GM19467 (cell line): ENCODE measurements around the gene UGT1A6.
"Not testable (repeated sequence)": the region's sequence is repeated elsewhere in the genome, so short reads cannot be mapped to it uniquely, and the experiment has no call there.

ENCODE experiments used
- ATAC-seq: cut with Tn5 transposase; IDR thresholded peaks from one replicate; pipeline ENCODE4 v1.9.1; 2021; ENCODE audit warnings: mild to moderate bottlenecking, moderate library complexity; ENCODE audit not compliant: unreplicated experiment

UGT1A6 gene

DNA sequence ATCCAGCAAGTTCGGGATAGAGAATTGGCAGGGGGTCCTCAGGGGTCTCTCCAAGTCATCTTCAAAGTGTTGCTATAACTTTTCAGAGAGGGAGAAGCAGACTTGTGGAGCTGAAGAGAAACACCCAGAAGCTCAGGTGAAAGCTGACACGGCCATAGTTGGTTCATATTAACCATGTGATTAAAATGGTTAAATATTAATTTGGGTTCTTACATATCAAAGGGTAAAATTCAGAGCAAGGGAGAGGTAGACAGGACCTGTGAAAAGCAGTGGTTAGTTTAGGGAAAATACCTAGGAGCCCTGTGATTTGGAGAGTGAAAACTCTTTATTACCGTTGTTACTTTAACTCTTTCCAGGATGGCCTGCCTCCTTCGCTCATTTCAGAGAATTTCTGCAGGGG lies at the start of gene UGT1A6:
TSS of gene UGT1A6 (plus strand) at position 243 of the 400 bp plus-strand sequence. CDS start at position 358, 115 bp downstream.
- no peak for ATAC-seq

DNA sequence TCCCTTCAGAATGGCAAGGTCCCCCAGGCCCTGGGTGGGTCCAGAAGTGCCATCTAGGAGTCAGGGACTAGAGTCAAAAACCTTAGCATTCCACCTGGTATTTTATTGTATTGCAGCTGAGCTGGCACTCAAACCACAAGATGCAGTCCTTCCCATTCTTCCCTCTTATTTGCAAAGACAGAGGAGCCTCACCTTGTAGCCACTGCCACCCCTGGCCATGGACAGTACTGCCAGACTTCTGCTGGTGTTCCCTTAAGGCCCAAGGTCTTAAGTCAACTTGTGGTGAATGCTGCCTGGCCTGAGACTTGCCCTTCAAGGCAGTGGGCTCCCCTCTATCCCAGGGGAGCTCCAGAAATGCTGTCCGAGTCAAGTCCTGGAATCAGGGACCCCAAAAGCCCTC lies 49.6 kb upstream of the UGT1A6 start:
- ATAC-seq = no peak

DNA sequence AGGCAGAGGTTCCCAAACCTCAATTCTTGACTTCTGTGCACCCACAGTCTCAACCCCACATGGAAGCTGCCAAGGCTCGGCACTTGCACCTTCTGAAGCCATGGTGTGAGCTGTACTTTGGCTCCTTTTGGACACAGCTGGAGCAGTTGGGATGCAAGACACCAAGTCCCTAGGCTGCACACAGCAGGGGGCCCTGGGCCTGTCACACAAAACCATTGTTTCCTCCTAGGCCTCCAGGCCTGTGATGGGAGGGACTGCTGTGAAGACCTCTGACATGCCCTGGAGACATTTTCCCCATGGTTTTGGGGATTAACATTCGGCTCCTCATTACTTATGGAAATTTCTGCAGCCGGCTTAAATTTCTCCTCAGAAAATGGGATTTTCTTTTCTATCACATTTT lies 46.7 kb upstream of the UGT1A6 start:
- ATAC-seq = not testable (repeated sequence)

DNA sequence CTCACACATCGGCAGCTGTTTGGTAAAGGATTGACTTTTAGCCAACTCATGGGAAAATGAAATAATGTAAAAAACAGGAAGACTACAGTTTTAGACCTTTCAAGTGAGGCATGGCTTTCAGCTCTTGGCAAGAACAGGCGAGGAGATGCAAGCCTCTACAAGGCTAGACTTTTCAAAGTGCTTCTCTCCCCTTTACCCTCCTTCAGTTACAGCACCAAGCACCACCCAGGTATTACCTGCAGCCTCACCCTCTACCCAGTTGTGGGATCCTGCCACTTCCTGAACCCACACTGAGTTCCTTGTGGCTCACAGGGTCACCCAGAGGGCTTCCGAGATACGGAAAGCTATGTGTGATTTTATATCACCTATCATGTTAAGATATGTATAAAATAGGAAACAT lies 41.7 kb upstream of the UGT1A6 start:
- no peak for ATAC-seq

DNA sequence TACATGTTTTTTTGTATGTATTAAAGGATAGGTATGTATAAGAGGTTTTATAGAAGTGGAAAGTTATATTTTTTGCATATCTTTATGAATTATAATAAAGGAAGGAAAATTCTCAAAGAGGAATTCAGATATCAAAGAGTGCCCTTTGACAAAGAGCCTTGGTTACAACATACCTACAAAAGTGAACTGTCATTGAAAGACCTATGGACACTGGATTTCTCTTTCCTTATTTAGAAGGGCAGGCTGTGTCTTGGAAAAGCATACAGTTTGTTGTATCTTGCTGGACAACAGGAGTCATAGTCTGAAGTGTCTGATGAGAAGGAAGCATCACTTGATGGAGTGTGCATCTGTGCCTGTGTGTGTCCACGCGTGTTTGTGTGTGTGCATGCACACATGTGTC lies 41.3 kb upstream of the UGT1A6 start:
- ATAC-seq = no peak

DNA sequence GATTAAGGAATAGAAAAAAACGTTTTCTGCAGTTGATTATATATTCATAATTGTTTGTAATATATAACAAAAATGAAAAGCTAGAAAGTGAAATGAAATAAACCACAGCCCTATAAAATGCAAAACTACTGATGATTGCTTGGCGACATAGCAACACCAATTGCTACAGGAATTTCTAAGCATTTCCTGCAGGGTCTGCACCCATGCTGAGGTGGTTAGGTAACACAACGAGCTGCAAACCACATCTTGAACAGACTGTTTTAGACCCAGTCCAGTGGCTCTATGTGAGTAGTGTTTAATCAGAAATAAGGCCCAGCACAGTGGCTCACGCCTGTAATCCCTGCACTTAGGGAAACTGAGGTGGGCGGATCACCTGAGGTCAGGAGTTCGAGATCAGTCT lies 38.2 kb upstream of the UGT1A6 start:
- no peak for ATAC-seq

DNA sequence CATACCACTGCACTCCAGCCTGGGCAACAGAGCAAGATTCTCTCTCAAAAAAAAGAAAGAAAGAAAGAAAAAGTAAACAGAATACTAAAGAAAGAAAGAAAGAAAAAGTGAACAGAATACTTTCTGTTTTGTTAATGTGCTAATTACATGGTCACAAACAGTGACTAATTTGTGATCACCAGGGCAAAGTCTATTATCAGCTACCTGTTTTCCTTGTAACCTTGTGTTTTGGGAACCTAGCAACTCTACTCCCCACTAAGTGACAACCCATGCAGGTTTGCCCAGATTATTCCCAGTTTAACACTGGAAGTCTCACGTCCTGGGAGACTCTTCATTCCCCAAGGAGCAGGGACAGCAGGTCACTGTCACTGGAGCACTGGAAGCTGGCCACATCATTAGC lies 37.6 kb upstream of the UGT1A6 start:
- ATAC-seq = no peak

DNA sequence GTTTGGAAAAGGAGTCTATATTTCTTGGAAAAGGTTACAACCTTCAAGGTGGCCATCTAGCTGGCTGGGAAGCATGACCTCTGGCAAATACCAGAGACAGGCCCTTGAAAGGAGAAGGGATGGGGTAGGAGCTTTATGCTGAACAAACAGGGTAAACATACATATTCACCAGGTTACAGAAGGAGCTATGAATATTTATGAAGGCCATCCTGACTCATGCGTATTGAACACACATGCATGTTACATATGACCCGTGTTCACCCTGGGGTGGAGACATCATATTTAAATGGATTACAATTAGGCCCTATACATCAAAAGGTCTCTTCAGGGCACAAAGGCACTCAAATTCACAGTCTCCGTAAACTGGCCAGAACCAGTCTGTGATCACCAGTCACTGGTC lies 36.7 kb upstream of the UGT1A6 start:
- not testable (repeated sequence) for ATAC-seq

DNA sequence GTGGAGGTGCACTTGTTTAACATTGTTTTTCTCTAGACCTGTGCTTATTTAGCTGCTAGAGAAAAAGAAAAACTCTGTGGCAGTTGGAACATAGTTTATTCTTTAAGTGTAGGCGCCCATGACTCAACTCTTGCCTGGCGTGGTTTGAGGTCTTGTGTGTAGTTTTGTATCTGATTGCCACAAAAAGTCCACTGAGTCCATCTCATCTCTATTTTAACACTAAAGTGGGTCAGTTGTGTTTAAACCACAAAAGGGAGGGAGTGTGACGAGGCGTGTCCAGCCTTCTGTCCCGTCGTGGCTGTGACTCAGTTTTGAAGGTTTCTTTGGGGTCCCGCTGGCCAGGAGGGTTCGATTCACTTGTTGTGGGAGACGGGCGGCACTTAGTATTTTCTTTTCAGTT lies 36.2 kb upstream of the UGT1A6 start:
- ATAC-seq = no peak

DNA sequence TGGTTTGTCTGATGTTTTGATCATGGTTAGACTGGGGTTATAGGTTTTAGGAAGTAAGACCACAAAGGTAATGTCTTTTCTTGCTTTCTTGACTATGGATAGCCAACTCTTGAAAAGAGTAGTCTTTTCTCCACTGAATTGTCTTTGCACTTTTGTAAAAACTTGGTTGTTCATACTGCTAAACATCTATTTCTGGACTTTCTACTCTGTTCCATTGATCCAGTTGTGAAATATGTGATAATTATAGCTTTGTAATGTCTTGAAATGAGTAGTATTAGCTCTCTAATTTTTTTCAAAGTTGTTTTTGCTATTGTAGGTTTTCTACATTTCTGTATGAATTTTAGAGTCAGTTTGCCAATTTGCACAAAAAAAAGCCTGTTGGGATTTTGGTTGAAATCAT lies 34.1 kb upstream of the UGT1A6 start:
- no peak for ATAC-seq

DNA sequence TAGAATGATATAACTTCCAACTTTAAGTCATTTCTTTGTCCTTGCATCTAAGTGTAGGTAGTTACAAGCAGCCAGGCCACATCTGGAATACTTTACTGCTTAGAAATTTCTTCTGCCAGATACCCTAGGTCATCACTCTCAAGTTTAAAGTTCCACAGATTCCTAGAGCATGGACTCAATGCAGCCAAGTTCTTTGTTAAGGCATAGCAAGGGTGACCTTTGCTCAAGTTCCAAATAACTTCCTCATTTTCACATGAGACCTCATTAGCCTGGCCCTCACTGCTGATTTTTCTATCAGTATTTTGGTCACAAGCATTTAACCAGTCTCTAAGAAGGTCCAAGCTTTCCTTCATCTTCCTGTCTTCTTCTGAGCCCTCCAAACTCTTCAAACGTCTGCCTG lies 28.8 kb upstream of the UGT1A6 start:
- no peak for ATAC-seq

DNA sequence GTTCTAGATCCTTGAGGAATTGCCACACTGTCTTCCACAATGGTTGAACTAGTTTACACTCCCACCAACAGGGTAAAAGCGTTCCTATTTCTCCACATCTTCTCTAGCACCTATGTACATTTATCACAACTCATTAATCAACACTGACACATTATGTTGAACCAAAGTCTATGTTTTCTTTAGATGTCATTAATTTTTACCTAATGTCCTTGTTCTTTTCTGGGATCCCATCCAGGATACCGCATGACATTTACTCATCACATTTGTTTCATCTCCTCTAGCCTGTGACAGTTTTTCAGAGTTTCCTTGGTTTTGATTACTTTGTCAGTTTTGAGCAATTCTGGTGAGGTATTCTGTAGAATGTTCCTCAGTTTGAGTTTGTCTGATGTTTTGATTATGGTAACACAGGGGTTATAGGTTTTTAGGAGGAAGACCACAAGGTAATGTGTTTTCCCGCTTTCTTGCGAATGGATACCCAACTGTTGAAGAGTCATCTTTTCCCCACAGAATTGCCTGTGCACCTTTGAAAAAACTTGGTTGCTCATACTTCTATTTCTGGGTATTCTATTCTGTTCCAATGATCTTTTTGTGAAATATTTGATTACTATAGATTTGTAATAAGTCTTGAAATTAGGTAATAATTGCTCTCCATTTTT lies 24.0 kb upstream of the UGT1A6 start:
- no peak for ATAC-seq

DNA sequence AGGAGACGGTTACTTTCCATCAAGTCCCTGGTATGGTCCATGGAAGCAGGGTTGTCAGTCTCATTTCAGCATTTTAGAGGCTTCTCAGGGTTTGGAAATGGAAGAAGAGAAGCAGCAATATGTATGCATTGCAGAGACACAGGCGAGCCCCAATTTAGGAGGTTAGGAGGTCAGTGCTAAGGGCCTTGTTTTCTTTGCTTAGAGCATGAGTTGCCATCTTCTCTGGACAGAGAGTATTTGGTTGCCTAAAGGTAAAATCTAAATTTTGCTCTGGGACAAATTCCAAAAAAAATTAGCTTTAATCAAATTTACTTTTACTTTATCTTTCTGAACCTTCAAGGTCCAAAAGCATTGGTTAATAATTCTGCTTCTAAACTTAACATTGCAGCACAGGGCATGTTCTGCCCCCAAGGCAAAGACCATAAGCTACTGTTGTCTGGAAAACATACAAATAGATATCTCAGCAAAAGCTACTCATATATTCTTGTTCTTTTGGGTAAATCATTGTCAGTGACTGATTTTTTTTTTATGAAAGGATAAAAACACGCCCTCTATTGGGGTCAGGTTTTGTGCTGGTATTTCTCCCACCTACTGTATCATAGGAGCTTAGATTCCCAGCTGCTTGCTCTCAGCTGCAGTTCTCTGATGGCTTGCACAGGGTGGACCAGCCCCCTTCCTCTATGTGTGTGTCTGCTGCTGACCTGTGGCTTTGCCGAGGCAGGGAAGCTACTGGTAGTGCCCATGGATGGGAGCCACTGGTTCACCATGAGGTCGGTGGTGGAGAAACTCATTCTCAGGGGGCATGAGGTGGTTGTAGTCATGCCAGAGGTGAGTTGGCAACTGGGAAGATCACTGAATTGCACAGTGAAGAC lies 21.2 kb upstream of the UGT1A6 start, which contains the start of gene UGT1A9:
TSS of gene UGT1A9 (plus strand) at position 609 of the 872 bp plus-strand sequence. CDS start at position 646, 37 bp downstream.
- ATAC-seq = no peak

DNA sequence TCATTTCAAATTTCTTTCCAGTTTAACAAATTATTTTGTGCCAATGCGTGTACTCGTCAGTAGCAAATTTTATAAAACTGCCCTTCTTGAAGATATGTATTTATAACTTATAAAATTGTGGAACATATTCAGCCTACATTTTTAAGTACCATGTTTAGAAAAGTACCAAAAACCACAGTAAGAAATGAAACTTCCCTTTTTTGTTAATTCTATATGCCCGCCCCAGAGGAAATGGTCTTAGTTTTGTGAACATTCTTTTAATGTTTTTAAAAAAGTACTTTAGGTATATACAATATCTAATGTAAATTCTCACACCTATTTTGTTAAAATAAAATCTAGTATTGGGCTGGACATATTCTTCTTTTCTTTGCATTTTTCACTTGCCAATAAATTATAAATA lies 19.8 kb upstream of the UGT1A6 start:
- no peak for ATAC-seq

DNA sequence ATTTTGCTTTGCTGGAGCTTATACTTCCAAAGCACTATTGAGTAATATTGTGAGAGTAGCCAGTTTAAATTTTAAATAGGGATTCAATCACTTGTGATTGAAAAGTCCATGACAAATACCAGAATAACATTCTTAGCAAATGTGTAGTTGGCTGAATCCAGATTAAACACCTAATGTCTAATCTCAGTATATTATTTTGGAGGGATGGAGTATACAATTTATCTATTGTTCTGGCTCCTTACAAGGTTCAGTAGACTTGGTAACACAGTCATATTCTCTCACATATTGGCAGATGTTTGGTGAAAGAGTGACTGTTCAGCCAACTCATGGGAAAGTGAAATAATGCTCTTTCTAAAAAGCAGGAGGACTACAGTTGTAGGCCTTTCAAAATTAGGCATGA lies 18.8 kb upstream of the UGT1A6 start:
- ATAC-seq = no peak

DNA sequence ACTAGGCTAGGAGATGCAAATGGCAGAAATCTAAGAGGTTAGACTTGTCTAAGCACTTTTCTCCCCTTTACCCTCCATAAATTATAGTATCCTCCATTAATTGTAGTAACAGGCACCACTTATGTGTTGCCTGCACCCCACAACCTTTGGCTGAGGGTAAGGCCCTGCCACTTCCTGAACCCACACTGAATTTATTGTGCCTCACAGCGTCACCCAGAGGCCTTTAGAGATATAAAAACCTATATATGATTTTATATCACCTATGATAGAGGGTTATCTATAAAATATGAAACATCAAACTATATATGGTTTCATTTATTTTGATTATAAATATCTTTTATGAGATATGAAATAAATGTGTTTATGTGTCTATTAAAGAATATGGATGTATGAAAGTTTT lies 18.4 kb upstream of the UGT1A6 start:
- ATAC-seq = no peak

DNA sequence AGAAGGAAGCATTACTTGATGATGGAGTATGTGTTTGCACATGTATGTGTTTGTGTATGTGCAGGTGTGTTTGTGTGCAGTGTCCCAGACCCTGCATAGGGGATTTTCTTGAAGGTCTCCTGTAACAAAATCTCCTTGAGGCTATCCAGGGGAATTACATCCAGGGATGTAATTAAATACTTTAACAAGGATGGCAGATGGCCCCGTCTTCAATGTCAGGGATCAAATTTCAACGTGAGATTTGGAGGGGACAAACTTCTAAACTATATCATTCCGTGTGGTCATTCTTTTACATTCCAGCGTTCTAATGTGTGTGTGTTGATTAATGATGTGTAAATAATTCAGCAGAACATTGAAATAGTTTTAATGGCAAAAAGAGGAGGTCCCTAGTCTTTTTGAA lies 17.7 kb upstream of the UGT1A6 start:
- ATAC-seq = no peak

DNA sequence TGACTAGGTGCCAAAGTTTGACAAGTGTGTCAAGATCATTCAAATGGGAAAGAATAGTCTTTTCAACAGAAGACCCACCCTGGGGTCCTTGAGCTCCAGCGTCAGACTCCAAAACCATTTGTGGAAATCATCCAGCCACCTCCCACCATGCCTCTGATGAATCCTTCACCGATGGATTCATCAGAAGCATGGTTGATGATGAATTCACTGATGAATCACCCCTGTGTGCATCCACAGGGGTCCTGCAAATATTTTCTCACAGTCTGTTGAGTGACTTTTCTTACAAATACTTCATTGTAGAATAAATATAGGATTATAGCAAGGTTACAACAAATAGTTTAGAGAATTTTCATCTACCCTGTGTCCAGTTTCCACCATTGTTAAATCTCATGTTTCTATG lies 16.6 kb upstream of the UGT1A6 start:
- ATAC-seq = no peak

DNA sequence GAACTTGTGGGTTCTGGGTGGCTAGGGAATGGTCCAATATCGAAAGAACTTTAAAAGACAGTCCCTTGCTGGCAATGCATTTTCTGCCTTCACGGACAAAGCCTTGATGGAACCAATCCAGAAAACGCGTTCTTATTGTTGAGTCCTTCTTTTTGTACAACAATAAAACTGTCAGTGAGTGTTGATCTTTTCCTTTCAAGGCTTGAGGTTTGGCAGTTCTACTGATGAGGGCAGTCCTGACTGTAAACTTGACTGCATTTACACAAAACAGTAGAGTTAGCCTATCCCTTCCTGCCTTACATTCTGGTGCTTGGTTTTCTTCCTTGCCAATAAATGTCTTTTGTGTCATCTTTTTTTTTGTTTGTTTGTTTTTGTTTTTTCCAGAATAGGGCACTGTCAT lies 13.5 kb upstream of the UGT1A6 start:
- no peak for ATAC-seq

DNA sequence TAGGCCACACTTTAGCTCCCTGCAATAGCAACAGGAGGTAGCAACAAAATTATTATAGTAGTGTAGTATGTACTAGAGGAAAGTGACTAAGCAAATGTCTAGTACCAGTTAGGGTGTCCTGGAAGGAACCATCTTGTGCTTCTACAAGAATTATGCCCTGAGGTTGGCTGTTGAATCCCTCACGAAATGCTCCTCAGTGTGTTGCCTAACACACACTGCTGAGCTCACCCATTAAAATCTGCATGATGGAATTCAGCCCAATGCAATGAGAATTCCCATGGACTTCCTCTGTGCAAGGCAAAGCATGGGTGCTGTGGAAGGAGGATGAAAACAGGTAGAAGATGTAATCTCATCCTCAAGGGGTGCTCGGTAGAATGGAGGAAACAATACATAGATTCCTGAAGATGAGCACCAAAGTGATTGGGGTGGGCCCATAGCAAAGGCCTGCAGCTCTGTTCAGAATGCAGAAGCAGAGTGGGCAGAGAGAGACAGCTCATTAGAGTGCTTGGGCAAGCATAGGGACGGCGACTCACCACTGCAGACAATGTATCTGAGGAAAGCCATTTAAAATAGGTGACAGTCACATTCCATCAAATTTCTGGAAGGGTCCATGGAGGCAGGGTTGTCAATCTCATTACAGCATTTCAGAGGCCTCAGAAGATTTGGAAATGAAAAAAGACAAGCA lies 12.2 kb upstream of the UGT1A6 start:
- no peak for ATAC-seq

DNA sequence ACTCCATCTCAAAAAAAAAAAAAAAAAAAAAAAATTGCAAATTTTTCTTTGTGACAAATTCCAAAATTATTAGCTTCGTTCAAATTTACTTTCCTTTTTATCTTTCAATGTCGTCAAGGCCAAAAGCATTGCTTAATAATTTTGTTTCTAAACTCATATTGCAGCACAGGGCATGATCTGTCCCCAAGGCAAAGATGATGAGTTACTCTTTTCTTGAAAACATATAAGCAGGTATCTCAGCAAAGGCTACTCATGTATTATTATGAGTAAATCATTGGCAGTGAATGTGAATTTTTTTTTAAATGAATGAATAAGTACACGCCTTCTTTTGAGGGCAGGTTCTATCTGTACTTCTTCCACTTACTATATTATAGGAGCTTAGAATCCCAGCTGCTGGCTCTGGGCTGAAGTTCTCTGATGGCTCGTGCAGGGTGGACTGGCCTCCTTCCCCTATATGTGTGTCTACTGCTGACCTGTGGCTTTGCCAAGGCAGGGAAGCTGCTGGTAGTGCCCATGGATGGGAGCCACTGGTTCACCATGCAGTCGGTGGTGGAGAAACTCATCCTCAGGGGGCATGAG lies 11.1 kb upstream of the UGT1A6 start, which contains the start of gene UGT1A7:
TSS of gene UGT1A7 (plus strand) at position 381 of the 579 bp plus-strand sequence. CDS start at position 418, 37 bp downstream.
- ATAC-seq = no peak
